Activated effector memory CD4-positive, alpha-beta T cell treated with Interleukin-2 at 50 U/mL for 16 hours (primary cell): ENCODE data around the gene POLR3B.
"Not testable (repeated sequence)": the region's sequence is repeated elsewhere in the genome, so short reads cannot be mapped to it uniquely, and the experiment has no call there.

ENCODE experiments used
- DNase-seq: peaks from one replicate; pipeline ENCODE4 v3.0.0-alpha.2; 2020

POLR3B gene

DNA sequence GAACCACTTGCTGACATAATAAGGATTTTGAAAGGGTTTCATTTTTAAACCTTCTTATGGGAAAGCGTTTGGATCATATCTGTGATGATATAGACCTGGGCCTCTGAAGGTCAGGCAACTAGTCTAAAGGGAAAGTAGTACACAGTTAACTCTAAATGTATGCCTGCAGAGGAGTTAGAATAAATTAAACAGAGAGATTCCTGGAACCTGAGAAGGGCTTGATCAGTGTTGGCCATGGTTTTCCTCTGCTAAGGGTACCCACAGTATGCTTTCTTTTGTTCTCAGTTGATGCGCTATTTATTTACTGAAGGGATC, 14.4 kb upstream of the POLR3B start:
- DNase-seq: no peak

GRCh38 chr12:106344131-106344530, 13.4 kb upstream of the POLR3B start:
- no peak for DNase-seq

GRCh38 chr12:106345746-106346145, 11.8 kb upstream of the POLR3B start:
- DNase-seq: no peak

DNA sequence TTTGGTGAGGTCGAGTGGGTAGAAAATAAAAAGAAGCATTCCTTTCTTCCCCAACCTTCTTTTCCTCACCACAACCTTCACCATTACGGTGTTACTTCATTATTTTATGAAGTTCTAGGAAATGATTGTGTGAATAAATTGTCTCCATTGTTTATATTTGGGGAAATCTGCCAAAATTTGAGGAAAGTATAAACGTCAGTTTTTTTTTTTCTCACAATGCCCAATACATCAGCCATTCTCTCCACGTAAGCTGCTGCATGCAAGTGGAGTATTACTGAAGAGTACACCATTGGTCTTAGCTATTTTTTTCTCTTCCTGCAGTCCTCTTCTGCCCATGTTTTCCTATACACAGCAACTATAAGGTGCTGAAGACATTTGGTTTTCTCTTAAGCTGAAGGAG, 9.1 kb upstream of the POLR3B start:
- DNase-seq: no peak

GRCh38 chr12:106353175-106353574, 4.4 kb upstream of the POLR3B start:
- DNase-seq: no peak

GRCh38 chr12:106358396-106359241, 1.1 kb downstream of the POLR3B start:
- no peak for DNase-seq

- no peak for DNase-seq
Measured at GRCh38 chr12:106359646-106360399, 2.3 kb downstream of the POLR3B start.

DNA sequence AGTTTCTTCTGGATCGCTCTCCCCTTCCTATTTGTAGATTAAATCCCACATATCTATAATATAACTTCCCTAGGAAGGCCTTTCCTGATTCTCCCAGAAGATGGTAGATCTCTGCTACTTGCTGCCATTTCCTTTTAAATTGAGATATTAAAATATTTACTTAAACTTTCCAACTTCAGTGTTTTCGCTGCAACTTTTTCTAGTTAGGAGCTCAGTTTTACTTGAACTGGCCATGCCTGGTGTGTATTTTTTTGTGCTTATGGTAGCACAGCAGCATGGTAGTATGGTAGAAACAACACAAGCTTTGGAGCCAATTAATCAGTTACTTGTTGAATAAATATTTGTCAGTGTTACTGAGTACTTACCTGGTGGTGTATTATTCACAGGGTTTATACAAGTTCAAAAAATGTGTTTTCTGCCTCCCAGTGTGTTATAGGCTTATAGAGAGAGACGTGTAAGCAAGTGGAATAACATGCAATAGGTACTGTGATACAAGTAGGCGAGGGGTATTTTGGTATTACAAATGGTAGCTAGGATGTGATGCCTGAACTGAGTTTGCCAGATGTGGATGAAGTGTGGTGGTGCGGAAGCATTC, 2.9 kb downstream of the POLR3B start:
- DNase-seq: no peak

DNA sequence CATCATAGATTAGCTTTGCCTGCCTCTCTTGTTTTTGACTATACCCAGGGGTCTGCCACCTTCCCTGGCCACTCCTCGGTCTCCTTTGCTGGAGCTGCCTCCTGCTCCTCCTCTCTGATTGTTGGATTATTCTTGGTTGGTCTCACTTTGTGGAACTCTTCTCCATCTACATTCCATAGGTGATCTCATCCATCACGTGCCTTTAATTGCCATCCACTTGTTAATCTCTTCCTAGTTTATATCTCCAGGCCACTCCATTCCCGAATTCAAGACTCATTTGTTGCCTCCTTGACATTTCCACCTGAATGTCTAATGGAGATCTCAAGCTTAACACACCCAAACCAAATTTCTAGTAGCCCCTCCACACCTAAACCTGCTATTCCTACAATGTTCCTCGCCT, 5.4 kb downstream of the POLR3B start:
- DNase-seq: no peak

DNA sequence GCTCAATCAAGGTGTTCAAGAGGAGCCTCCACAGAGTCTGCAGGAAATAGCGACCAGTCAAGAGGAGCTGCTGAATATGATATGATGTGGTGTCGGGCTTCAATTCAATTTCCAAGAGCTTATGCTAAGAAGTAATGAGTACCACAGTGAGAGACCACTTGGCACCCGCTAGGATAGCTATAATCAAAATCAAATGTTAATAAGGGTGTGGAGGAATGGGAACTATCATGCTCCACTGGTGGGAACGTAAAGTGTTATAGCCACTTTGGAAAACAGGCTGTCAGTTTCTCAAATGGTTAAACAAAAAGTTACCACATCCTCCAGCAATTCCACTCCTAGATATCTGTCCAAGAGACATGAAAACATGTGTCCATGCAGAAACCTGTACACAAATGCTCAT, 6.7 kb downstream of the POLR3B start:
- no peak for DNase-seq

- no peak for DNase-seq
Measured at GRCh38 chr12:106369624-106370346, 12.2 kb downstream of the POLR3B start.

- DNase-seq: no peak
Measured at GRCh38 chr12:106378788-106379187, 21.2 kb downstream of the POLR3B start.

DNA sequence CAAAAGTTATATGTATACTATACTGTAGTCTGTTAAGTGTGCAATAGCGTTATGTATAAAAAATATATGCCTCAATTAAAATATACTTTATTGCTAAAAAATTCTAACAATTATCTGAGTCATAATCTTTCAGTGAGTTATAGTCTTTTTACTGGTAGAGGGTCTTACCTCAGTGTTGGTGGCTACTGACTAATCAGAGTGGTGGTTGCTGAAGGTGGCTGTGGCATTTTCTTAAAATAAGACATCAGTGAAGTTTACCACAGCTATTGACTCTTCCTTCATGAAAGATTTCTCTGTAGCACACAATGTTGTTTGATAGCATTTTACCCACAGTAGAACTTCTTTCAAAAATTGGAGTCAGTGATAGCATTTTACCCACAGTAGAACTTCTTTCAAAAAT, 23.4 kb downstream of the POLR3B start:
- no peak for DNase-seq

- DNase-seq: not testable (repeated sequence)
Measured at GRCh38 chr12:106381866-106382265, 24.3 kb downstream of the POLR3B start.

DNA sequence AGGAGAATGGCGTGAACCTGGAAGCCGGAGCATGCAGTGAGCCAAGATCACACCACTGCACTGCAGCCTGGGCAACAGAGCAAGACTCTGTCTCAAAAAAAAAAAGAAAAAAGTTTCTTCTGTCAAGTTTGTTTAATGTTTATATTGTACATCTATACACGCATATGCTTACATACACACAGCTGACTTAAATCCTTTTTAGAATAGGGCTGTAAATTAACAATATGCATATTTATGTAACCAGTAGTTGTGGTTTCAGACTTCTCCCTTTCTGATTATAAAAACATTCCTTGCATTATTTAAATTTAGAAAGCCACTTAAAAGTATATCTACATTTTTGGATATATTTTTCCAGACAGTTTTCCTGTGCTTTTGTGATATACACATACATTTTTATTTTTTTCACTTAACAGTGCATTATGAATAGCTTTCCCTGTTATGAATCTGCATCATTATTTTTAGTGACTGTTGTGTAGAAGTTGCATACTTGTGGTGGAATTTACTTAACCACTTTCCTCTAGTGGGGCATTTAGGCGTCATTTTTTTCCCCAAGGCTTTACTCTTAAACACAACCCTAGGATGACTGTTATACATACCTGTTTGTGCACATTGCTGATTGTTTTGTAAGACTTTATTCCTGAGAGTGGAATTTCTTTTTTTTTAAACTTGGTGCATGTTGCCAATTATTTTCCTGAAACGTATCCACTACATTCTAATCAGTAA, 29.4 kb downstream of the POLR3B start:
- no peak for DNase-seq

DNA sequence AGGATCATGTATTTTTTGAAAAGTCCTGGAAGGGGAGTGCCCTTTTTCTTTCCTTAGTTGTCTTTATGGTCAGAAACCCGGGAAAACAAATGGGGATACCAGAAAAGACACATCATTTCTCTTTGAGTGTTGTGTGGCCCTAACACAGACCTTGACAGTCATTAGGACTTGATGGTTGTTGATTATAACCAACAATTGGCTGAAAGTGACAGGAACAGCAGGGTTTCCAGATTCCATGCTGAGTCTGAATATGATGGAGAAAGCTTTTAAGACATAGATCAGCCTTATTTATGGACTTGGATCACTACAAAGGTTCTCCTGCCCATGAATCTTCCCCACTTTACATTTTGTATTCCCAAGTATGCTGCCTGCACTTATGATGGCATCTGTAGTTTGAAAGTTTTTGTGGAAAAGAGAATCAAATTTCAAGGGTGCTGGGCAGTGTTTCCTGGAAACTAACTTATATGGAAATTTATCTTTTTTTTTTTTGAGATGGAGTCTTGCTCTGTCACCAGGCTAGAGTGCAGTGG, 30.4 kb downstream of the POLR3B start:
- no peak for DNase-seq

DNA sequence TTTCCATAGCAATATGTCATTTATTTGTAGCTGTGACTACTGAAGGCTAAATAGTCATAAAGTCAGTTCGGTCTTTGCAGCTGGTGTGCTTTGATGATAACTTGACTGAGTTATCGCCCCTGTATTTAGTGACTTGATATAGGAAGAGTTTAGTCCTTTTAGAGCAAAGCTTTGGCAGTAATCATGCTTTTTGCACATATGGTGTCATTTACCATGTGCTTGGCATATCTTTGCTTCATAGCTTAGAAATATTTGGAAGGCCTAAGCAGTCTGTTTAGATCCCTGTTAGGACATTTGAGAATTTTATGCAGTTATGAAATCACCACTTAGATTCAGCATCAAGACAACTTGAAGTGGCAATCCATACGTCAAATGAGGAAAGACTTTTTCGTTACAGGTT, 31.6 kb downstream of the POLR3B start:
- DNase-seq: no peak

- DNase-seq: no peak
Measured at GRCh38 chr12:106392759-106393158, 35.2 kb downstream of the POLR3B start.

DNA sequence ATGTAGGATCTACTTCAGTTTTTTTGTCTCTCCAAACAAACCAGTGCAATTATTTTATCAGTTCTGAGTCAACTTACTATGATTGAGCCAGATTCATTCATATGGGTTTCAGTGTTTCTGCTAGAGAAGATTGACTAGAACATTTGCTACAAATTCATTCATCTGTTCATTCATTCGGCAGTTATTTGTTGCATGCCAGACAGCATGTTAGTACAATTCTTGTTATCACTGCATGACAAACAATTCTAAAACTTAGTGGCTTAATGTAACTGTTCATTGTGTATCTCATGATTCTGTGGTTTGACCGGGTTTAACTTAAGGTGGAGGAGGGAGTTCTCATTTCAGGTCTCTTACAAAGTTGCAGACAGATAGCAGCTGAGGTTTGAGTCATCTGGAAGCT, 52.3 kb downstream of the POLR3B start:
- no peak for DNase-seq

DNA sequence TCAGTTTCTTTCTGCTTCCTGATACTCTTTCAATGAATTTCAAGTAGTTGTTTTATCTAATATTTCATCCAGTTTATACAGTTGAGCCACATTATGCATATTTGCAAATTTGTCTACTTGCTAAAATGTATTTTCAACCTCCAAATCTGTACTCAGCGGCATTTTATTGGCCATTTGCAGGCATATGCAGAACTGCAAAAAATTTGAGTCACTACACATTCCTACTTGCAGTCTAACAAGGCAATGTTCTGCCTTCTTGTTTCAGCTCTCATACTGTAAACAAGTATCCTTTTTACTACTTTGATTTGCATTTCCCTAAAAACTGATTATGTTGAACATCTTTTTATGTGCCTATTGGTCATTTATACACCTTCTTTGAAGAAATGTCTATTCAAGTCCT, 55.0 kb downstream of the POLR3B start:
- DNase-seq: no peak

- no peak for DNase-seq
Measured at GRCh38 chr12:106415134-106415533, 57.6 kb downstream of the POLR3B start.

- no peak for DNase-seq
Measured at GRCh38 chr12:106416273-106416672, 58.7 kb downstream of the POLR3B start.
